ENCODE measurements around the gene PDSS2. TPM values are rescaled to one million over a fixed set of nuclear protein-coding genes. Genes with fewer than 3 reads are reported as not detected.

Gene PDSS2
- total and polyA plus RNA-seq, 2 of the 8 experiments (the other 6 are each of a cell fraction or from before 2014, with no cell fraction given) = 10.7 to 16.1 TPM

DNA sequence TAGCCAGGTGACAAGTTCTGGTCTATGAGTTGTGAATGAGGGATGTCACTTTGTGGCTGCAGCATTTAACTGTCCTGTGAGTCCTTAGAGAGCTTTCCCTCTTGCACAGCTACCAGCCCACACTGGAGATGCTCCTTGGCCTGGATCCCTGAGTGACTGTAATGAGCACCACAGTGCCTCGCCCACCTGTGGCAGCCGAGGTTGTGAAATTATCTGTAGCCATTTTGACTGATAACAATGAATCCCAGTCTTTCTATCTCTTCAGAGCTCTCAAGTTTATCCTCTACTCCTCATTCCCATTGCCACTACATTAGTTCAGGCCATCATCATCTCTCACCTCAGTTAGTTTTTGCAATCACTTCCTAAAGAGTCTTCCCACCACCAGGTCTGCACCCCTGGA lies 302.7 kb downstream of the PDSS2 start:
- Histone ChIP-seq H3K27me3 (replicated peaks in 1 of 4; ENCODE audit: control insufficient read depth in 3 of 4, extremely low read depth in 1 of 4, insufficient read depth in 3 of 4, low read length in 3 of 4) (no peaks in the 10 kb centered on the region), H3K4me2 (ENCODE audit: insufficient read depth in 1 of 2, low read depth in 2 of 2, low read length in 2 of 2) (no peak overlapping the region), H2AFZ (ENCODE audit: low read length) (no peak overlapping the region), H3K4me1 (replicated peaks in 1 of 4; ENCODE audit: control insufficient read depth in 3 of 4, insufficient read depth in 4 of 4, low read length in 3 of 4) (peaks cover 5 to 10% (median 8%) of the 10 kb centered on the region in 4 experiments; a peak in 6 of 7 replicates), H3K18ac (ENCODE audit: extremely low read depth, low read length) (no peak overlapping the region), H3K36me3 (ENCODE audit: control insufficient read depth in 2 of 4, insufficient read depth in 4 of 4, low read length in 3 of 4) (no peaks in the 10 kb centered on the region), H3K23me2 (ENCODE audit: low read depth, low read length) (0 out of 2 replicates have a peak, but pooled peaks cover 2% of the 10 kb centered on the region), H3K4me3 (ENCODE audit: extremely low read depth in 1 of 4, insufficient read depth in 2 of 4, low read depth in 3 of 4, low read length in 4 of 4) (no peak overlapping the region), H3K27ac (ENCODE audit: low read depth, low read length) (no peak overlapping the region), H3K4ac (replicated peaks; ENCODE audit: insufficient read length, low read depth, low read length) (no peak overlapping the region), H3K56ac (replicated peaks; ENCODE audit: insufficient read length, low read depth, low read length) (no peak overlapping the region), H4K8ac (ENCODE audit: extremely low read depth, insufficient read depth, low read length) (no peak overlapping the region), H2AK5ac (ENCODE audit: low read depth, low read length) (no peak overlapping the region), H2BK12ac (ENCODE audit: low read depth, low read length) (no peak overlapping the region), H4K91ac (replicated peaks; ENCODE audit: insufficient read length, low read length) (peak overlapping the region; percentile 10), H2BK120ac (replicated peaks; ENCODE audit: low read depth, low read length) (no peak overlapping the region), H3K79me2 (ENCODE audit: control insufficient read depth in 1 of 2, insufficient read depth in 2 of 2, low read length in 2 of 2) (no peaks in the 10 kb centered on the region), H3K14ac (ENCODE audit: insufficient read length) (no peak overlapping the region), H3K79me1 (ENCODE audit: low read depth, low read length) (no peaks in the 10 kb centered on the region), H3K23ac (ENCODE audit: insufficient read length) (no peak overlapping the region), H4K20me1 (replicated peaks in 1 of 2; ENCODE audit: control insufficient read depth in 1 of 2, insufficient read depth in 2 of 2, low read length in 2 of 2) (no peaks in the 10 kb centered on the region), H2BK5ac (ENCODE audit: low read depth, low read length) (no peak overlapping the region), H4K5ac (ENCODE audit: insufficient read length, low read depth, low read length) (no peak overlapping the region), H3K9ac (replicated peaks in 1 of 4; ENCODE audit: extremely low read depth in 1 of 4, low read depth in 3 of 4, low read length in 3 of 4) (no peak overlapping the region), H2BK15ac (ENCODE audit: low read length) (no peak overlapping the region), H2BK20ac (ENCODE audit: low read length) (no peak overlapping the region), H3K9me3 (ENCODE audit: insufficient read depth in 2 of 2, low read depth in 1 of 2, low read length in 1 of 2) (no peaks in the 10 kb centered on the region)
- CTCF ChIA-PET (ENCODE audit: partially characterized antibody) = interaction anchor here (0.9 to 2.0 kb wide), 5 partner anchors 9 to 525 kb away, joined by 3 to 5 read pairs (median 3); no protein-coding TSS in a partner anchor
- WGBS, 2 experiments (ENCODE audit: extremely low coverage in 1 of 2, insufficient coverage in 1 of 2, insufficient read length in 1 of 2, insufficient replicate concordance in 2 of 2, low coverage in 1 of 2, low lambda C conversion rate in 2 of 2, missing lambda C conversion rate in 1 of 2) = 85% methylated on average over 2 of the region's 2 CpGs; no CpG with 5 or more reads in 1 of the 2 experiments
- DNase-seq (ENCODE audit: low read depth in 1 of 2, low spot score in 2 of 2) = no peak
- FAIRE-seq = no peak
- POLR2A ChIA-PET (ENCODE audit: partially characterized antibody) = interaction anchor here (2.7 kb wide), 1 partner anchor 41 kb away, joined by 7 read pairs; no protein-coding TSS in a partner anchor
- no peak for TF ChIP-seq ZNF274 (IDR thresholded peaks at IDR 0.05; ENCODE audit: borderline replicate concordance, extremely low read depth, low read length)
- TF ChIP-seq KDM5A (IDR thresholded peaks at IDR 0.05; ENCODE audit: low read length) = no peak
- TF ChIP-seq CHD1 (IDR thresholded peaks at IDR 0.05; ENCODE audit: low read depth, low read length) = no peak
- no peak for TF ChIP-seq CEBPB (IDR thresholded peaks at IDR 0.05; ENCODE audit: low read depth, low read length)
- no peak for TF ChIP-seq POLR2AphosphoS5 (IDR thresholded peaks at IDR 0.05; ENCODE audit: low read depth, low read length)
- TF ChIP-seq SRF (IDR thresholded peaks at IDR 0.05; ENCODE audit: low read depth, low read length) = no peak
- TF ChIP-seq HDAC6 (IDR thresholded peaks at IDR 0.05; ENCODE audit: low read depth, low read length) = no peak
- TF ChIP-seq TEAD4 (IDR thresholded peaks at IDR 0.05; ENCODE audit: low read depth, low read length) = no peak
- no peak for TF ChIP-seq RXRA (IDR thresholded peaks at IDR 0.05; ENCODE audit: insufficient read depth, low read depth, low read length)
- TF ChIP-seq ASH2L (IDR thresholded peaks at IDR 0.05; ENCODE audit: low read length) = no peak
- TF ChIP-seq HDAC2 (IDR thresholded peaks at IDR 0.05; ENCODE audit: borderline replicate concordance in 1 of 2, low read depth in 2 of 2, low read length in 2 of 2) = no peak
- TF ChIP-seq POU5F1 (IDR thresholded peaks at IDR 0.05; ENCODE audit: low read depth, low read length) = no peak
- no peak for TF ChIP-seq TCF12 (IDR thresholded peaks at IDR 0.05; ENCODE audit: low read depth, low read length)
- no peak for TF ChIP-seq TAF1 (IDR thresholded peaks at IDR 0.05; ENCODE audit: low read depth, low read length)
- TF ChIP-seq ATF3 (IDR thresholded peaks at IDR 0.05; ENCODE audit: insufficient read depth, low read depth, low read length) = no peak
